Endothelial cell of umbilical vein (primary cell): ENCODE data around the gene FBXO5. TPM values are rescaled to one million over a fixed set of nuclear protein-coding genes. Genes with fewer than 3 reads are reported as not detected.

Experiments used
- BruUV-seq: library from RNA; stranded (reverse); fragments of 400-500 nt; replicated peaks from 2 replicates; lab custom pipeline; 2021; lab: Mats Ljungman, UMichigan
- CTCF ChIA-PET: fragments of 300-600, 350-600 bp; sonication (Branson Sonifier 250); formaldehyde crosslinking; loops from one replicate; lab custom pipeline; 2021; ENCODE audit warnings: antibody characterized with exemption, inconsistent platforms; lab: Charles Lee
- POLR2A ChIA-PET: fragments of 300-600, 350-600 bp; sonication (Branson Sonifier 250); formaldehyde crosslinking; loops from one replicate; lab custom pipeline; 2021; ENCODE audit warnings: antibody characterized with exemption, inconsistent platforms; lab: Charles Lee
- DNase-seq: peaks from one replicate; pipeline ENCODE4 v3.0.0-alpha.2; 2011; ENCODE audit warnings: low read depth, low spot score
- FAIRE-seq: peaks from 2 replicates; lab custom pipeline; 2011; peaks lifted over from hg19 to GRCh38; lab: Jason Lieb, UNC
- H2AFZ ChIP-seq: 2 replicates; pipeline ENCODE4 v1.6.0; 2012; ENCODE audit warnings: low read depth, low read length, control low read depth, inconsistent platforms
- H3K27ac ChIP-seq: 2 replicates; pipeline ENCODE4 v1.5.1; 2011; ENCODE audit warnings: low read depth, mild to moderate bottlenecking, control low read depth, low read length, moderate library complexity; ENCODE audit not compliant: insufficient read depth
- H3K27me3 ChIP-seq, 2 experiments: 2 replicates each; pipeline versions ENCODE4 v1.6.0 to v1.6.1; 2011; ENCODE audit warnings: low read length in 2 of 2, mixed read lengths in 1 of 2; ENCODE audit not compliant: control insufficient read depth in 2 of 2, insufficient read depth in 2 of 2
- H3K36me3 ChIP-seq, 2 experiments: 2 replicates in 1 of 2; 3 replicates in 1 of 2; pipeline ENCODE4 v1.5.1; 2011; ENCODE audit warnings: low read length in 2 of 2, mild to moderate bottlenecking in 1 of 2, moderate library complexity in 1 of 2; ENCODE audit not compliant: control insufficient read depth in 2 of 2, insufficient read depth in 2 of 2; ENCODE audit errors: extremely low read depth in 1 of 2
- H3K4me1 ChIP-seq: 3 replicates; pipeline ENCODE4 v1.5.1; 2011; ENCODE audit warnings: mild to moderate bottlenecking, low read length; ENCODE audit not compliant: control insufficient read depth, insufficient read depth; ENCODE audit errors: extremely low read depth
- H3K4me2 ChIP-seq: 2 replicates; pipeline ENCODE4 v1.6.1; 2011; ENCODE audit warnings: low read length, control low read depth, mixed read lengths; ENCODE audit not compliant: insufficient read depth
- H3K4me3 ChIP-seq, 3 experiments: fragments of 200-600 bp in 1 of 3; sonication (generic), shearing (Covaris generic) in 1 of 3; replicated peaks in 1 of 3; 2 replicates each; pipeline ENCODE4 v1.5.1; 2011 to 2016; ENCODE audit warnings: control low read depth in 3 of 3, low read length in 3 of 3, mild to moderate bottlenecking in 2 of 3, inconsistent platforms in 1 of 3, low read depth in 1 of 3, moderate library complexity in 1 of 3; ENCODE audit not compliant: insufficient read depth in 1 of 3
- H3K79me2 ChIP-seq: 2 replicates; pipeline ENCODE4 v1.6.0; 2012; ENCODE audit warnings: low read length, inconsistent platforms; ENCODE audit not compliant: control insufficient read depth, insufficient read depth
- H3K9ac ChIP-seq: replicated peaks from 2 replicates; pipeline ENCODE3; 2011; ENCODE audit warnings: low read length, control low read depth; ENCODE audit not compliant: insufficient read depth; ENCODE audit errors: extremely low read depth
- H3K9me1 ChIP-seq: replicated peaks from 3 replicates; pipeline ENCODE4 v1.6.0; 2011; ENCODE audit warnings: mild to moderate bottlenecking, low read length; ENCODE audit not compliant: control insufficient read depth, insufficient read depth; ENCODE audit errors: extremely low read depth
- H3K9me3 ChIP-seq: replicated peaks from 2 replicates; pipeline ENCODE4 v1.5.1; 2012; ENCODE audit warnings: low read length, inconsistent platforms; ENCODE audit not compliant: control insufficient read depth, insufficient read depth
- H4K20me1 ChIP-seq: replicated peaks from 2 replicates; pipeline ENCODE3; 2011; ENCODE audit warnings: mild to moderate bottlenecking, low read length; ENCODE audit not compliant: control insufficient read depth, insufficient read depth; ENCODE audit errors: extremely low read depth
- FOS ChIP-seq: IDR thresholded peaks from 2 replicates; pipeline ENCODE4 v1.6.1; 2011; ENCODE audit warnings: mild to moderate bottlenecking, low read length, moderate library complexity, borderline replicate concordance; ENCODE audit not compliant: insufficient read depth
- GATA2 ChIP-seq: IDR thresholded peaks from 2 replicates; pipeline ENCODE4 v1.7.0; 2011; ENCODE audit warnings: low read depth, mild to moderate bottlenecking, moderate library complexity, mixed read lengths, low read length; ENCODE audit not compliant: insufficient read length, insufficient read depth
- MYC ChIP-seq: IDR thresholded peaks from one replicate; pipeline ENCODE4 v1.6.1; 2011; ENCODE audit warnings: mild to moderate bottlenecking, low read depth, low read length
- POLR2A ChIP-seq: IDR thresholded peaks from 2 replicates; pipeline ENCODE4 v1.6.1; 2012; ENCODE audit warnings: low read depth, mild to moderate bottlenecking, control low read depth, low read length
- dilution Hi-C: fragments of 300-500 bp; cut with MboI; formaldehyde crosslinking; loops from one replicate; pipeline ENCODE4 v1.15.0; 2019; ENCODE audit warnings: low sequenced_read_pairs; ENCODE audit not compliant: extremely low pct_ligation_motif_present
- intact Hi-C: fragments of 100-400 bp; cut with micrococcal nuclease; formaldehyde crosslinking; loops from one replicate; pipeline ENCODE4 v1.10.0; 2022
- polyA plus RNA-seq, 4 experiments: library from polyadenylated mRNA; depleted of rRNA in 3 of 4; stranded (reverse) in 3 of 4; unstranded in 1 of 4; fragments of >200 nt; gene quantifications; 2 replicates each; pipeline versions ENCODE4 v1.2.1 to v1.2.3, GENCODE V29; 2011 to 2012; ENCODE audit warnings: missing spikeins in 1 of 4
- total RNA-seq: library from RNA; stranded (reverse); gene quantifications from 2 replicates; pipeline ENCODE4 v1.2.3, GENCODE V29; 2021
- TF ChIP-seq, protein P1 (sequence below), 2 donors: IDR thresholded peaks; 1 replicate in 1 of 2; 2 replicates in 1 of 2; pipeline ENCODE4 v1.5.1; 2011; ENCODE audit warnings: low read length in 2 of 2, mild to moderate bottlenecking in 2 of 2, moderate library complexity in 2 of 2, control low read depth in 1 of 2, inconsistent platforms in 1 of 2, low read depth in 1 of 2; ENCODE audit not compliant: insufficient read depth in 1 of 2; ENCODE audit errors: extremely low read depth in 1 of 2
- TF ChIP-seq, protein P2 (sequence below): IDR thresholded peaks from 2 replicates; pipeline ENCODE4 v1.6.1; 2011; ENCODE audit not compliant: insufficient read depth, insufficient read length

The FBXO5 gene
- total and polyA plus RNA-seq, 2 donors (not counting 3 experiments of a cell fraction or from before 2014, with no cell fraction given): 6.1 to 27.1 TPM

DNA sequence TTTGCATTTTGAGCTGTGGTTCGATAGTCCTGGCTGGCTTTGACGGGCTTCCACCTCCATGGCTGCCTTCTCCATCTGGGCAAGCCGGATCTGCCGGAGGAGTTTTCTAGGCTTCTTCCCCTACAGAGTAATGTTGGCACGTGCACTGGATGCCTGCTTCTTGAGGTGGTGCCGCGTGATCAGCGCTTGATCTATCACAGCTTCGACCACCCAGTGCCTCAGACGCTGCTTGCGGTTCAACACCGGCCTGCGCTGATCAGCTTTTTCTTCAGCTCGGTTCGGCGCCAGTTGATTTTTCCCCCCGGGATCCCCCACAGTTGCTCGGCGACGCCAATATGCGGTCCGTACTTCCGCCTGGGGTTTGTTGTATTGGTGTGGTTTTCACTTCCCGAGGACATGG, 23.5 kb downstream of the FBXO5 start:
- H3K9me3 ChIP-seq: no peaks in the 10 kb centered on the region
- H3K27ac ChIP-seq: no peak overlapping the region
- DNase-seq: no peak
- no peaks in the 10 kb centered on the region for H4K20me1 ChIP-seq
- H3K9ac ChIP-seq: no peak overlapping the region
- no TSS peak for BruUV-seq
- intact Hi-C loops: loop anchor here (10.0 kb wide), 1 partner anchor 655 kb away; no protein-coding TSS in a partner anchor
- ChIA-PET CTCF (no interaction called here), POLR2A (no interaction called here)
- no peak overlapping the region for H3K4me2 ChIP-seq
- dilution Hi-C loops: no loop called here
- no peak overlapping the region for H3K4me3 ChIP-seq
- H3K36me3 ChIP-seq: no peaks in the 10 kb centered on the region
- no peaks in the 10 kb centered on the region for H3K27me3 ChIP-seq
- H3K9me1 ChIP-seq: no peaks in the 10 kb centered on the region
- H3K4me1 ChIP-seq: no peaks in the 10 kb centered on the region
- no peak overlapping the region for H2AFZ ChIP-seq
- TF ChIP-seq POLR2A (no peak), MYC (no peak), FOS (no peak), GATA2 (no peak)
- TF ChIP-seq, protein P1, sequence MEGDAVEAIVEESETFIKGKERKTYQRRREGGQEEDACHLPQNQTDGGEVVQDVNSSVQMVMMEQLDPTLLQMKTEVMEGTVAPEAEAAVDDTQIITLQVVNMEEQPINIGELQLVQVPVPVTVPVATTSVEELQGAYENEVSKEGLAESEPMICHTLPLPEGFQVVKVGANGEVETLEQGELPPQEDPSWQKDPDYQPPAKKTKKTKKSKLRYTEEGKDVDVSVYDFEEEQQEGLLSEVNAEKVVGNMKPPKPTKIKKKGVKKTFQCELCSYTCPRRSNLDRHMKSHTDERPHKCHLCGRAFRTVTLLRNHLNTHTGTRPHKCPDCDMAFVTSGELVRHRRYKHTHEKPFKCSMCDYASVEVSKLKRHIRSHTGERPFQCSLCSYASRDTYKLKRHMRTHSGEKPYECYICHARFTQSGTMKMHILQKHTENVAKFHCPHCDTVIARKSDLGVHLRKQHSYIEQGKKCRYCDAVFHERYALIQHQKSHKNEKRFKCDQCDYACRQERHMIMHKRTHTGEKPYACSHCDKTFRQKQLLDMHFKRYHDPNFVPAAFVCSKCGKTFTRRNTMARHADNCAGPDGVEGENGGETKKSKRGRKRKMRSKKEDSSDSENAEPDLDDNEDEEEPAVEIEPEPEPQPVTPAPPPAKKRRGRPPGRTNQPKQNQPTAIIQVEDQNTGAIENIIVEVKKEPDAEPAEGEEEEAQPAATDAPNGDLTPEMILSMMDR (IDR thresholded peaks at IDR 0.05; ENCODE audit: extremely low read depth in 1 of 2, insufficient read depth in 1 of 2, low read depth in 1 of 2, low read length in 2 of 2): no peak
- TF ChIP-seq, protein P2, sequence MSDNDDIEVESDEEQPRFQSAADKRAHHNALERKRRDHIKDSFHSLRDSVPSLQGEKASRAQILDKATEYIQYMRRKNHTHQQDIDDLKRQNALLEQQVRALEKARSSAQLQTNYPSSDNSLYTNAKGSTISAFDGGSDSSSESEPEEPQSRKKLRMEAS: no peak
- H3K79me2 ChIP-seq: no peaks in the 10 kb centered on the region
- no peak for FAIRE-seq
